ENCODE measurements around the gene OSBPL2. TPM values are rescaled to one million over a fixed set of nuclear protein-coding genes. Genes with fewer than 3 reads are reported as not detected.

The OSBPL2 gene
- total RNA-seq, 1 donor from 2014 or later = 42.4 TPM

DNA sequence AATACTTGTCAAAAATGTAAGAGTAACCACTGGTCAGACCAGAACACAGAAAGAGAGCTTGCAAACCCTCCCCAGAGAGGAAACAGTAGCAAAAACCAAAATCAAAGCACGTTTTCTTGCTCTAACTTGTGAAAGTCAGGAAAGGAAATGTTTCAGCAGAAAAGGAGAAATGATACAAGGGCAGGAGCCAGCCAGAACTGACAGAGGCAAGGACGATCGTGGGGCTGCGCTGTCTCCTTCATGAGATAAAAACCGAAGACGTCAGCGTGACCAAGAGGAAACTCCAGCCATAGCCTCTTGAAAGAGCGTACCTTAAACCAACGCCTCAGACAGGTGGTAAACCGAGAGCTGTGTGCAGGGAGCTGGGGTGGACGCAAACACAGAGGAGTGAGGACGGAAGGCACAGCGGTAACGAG, 101.3 kb downstream of the OSBPL2 start:
- no peak for DNase-seq (ENCODE audit: low spot score)

DNA sequence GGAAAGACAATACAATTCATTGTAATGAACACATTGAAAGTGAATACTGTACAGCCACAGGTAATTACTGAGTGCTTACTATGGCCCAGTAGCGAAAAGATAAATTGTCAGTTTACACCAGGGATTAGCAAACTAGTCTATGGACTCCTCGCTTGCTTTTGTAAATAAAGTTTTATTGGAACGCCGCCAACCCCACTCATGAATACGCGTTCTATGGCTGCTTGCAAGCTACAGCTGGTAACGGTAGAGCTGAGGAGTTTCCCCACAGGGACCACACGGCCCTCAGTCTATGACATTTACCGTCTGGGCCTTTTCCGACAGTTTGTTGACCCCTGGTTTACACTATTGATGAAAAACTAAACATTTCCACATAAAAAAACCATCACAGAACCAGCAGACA, 104.6 kb downstream of the OSBPL2 start:
- no peak for DNase-seq (ENCODE audit: low spot score)

DNA sequence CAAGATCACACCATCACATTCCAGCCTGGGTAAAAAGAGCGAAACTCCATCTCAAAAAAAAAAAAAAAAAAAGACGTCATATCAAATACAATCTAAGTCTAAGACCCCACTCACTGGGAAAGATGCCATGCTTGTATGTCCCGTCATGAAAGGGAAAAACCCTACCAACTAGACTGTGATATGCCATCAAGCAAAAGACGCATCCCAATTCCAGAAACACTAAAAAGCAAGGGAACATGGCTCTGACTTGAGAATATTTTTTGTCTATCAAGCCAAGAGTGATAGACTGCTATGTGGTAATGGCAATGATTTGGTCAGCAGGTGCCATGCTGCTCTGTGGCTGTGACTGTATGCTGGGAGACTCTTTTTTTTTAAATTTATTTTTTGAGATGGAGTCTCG, 105.8 kb downstream of the OSBPL2 start:
- DNase-seq (ENCODE audit: low spot score) = no peak

DNA sequence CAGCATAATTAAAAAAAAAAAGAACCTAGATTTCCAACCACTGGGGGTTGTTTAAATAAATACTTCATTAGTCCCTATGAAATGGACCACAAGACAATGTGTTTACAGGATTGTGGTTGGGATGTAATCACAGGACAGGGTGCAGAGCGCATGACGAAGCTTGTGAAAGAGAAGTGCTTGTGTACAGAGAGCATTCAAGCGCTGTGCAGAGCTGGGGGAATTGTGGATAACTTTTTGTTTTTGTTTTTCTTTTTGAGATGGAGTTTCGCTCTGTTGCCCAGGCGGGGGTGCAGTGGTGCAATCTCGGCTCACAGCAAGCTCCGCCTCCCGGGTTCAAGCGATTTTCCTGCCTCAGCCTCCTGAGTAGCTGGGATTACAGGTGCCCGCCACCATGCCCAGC, 106.5 kb downstream of the OSBPL2 start:
- DNase-seq (ENCODE audit: low spot score) = no peak

Other genes with a start within 250 kb of the OSBPL2 start
- gene TAF4, start 172.6 kb upstream of the OSBPL2 start, total RNA-seq (ENCODE audit: insufficient read depth, low replicate concordance) = 16.4 TPM
- 42.6 TPM for gene LSM14B, start 116.0 kb upstream of the OSBPL2 start, total RNA-seq (ENCODE audit: insufficient read depth, low replicate concordance)
- 166 TPM for gene PSMA7, start 95.1 kb upstream of the OSBPL2 start, total RNA-seq (ENCODE audit: insufficient read depth, low replicate concordance)
- 5.5 TPM for gene SS18L1, start 94.8 kb upstream of the OSBPL2 start, total RNA-seq (ENCODE audit: insufficient read depth, low replicate concordance)
- 14.4 TPM for gene MTG2, start 55.5 kb upstream of the OSBPL2 start, total RNA-seq (ENCODE audit: insufficient read depth, low replicate concordance)
- not detected for gene HRH3, start 18.2 kb upstream of the OSBPL2 start, total RNA-seq (ENCODE audit: insufficient read depth, low replicate concordance)
- gene ADRM1, start 64.5 kb downstream of the OSBPL2 start, total RNA-seq (ENCODE audit: insufficient read depth, low replicate concordance) = 29.6 TPM
- 26.2 TPM for gene LAMA5, start 128.8 kb downstream of the OSBPL2 start, total RNA-seq (ENCODE audit: insufficient read depth, low replicate concordance)
- gene RPS21, start 148.6 kb downstream of the OSBPL2 start, total RNA-seq (ENCODE audit: insufficient read depth, low replicate concordance) = 549 TPM
- gene CABLES2, start 168.8 kb downstream of the OSBPL2 start, total RNA-seq (ENCODE audit: insufficient read depth, low replicate concordance) = 0.96 TPM
- gene RBBP8NL, start 189.0 kb downstream of the OSBPL2 start, total RNA-seq (ENCODE audit: insufficient read depth, low replicate concordance) = not detected
- 0.48 TPM for gene GATA5, start 237.5 kb downstream of the OSBPL2 start, total RNA-seq (ENCODE audit: insufficient read depth, low replicate concordance)

Measured in umbilical cord (tissue), 2 donors.